ENCODE measurements around the gene STARD7. TPM values are rescaled to one million over a fixed set of nuclear protein-coding genes. Genes with fewer than 3 reads are reported as not detected.

The STARD7 gene
- total and polyA plus RNA-seq, 2 donors (not counting 3 experiments of a cell fraction or from before 2014, with no cell fraction given) = 61.2 to 132 TPM

DNA sequence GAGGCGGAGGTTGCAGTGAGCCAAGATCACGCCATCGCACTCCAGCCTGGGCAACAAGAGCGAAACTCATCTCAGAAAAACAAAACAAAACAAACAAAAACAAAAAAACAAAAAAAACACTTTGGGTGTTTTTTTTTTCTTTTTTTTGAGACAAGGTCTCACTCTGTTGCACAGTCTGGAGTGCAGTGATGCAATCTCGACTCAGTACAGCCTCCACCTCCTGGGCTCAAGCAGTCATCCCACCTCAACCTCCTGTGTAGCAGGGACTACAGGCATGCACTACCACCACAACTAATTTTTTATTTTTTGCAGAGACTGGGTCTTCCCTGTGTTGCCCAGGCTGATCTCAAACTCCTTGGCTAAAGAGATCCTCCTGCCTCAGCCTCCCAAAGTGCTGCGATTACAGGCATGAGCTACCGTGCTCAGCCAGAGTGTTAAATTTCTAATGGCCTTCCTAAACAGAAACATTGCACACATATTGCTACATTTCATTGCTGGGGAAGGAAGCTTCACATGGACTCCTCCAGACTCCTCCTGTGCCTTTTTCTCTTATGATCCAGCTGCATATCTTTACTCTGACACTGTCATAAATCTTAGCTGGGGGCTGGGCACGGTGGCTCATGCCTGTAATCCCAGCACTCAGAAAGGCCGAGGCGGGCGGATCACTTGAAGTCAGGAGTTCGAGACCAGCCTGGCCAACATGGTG is 19.7 kb downstream of the STARD7 start:
- DNase-seq (ENCODE audit: low read depth, low spot score) (no peak), FAIRE-seq (no peak)
- TF ChIP-seq MYC (IDR thresholded peaks at IDR 0.05; ENCODE audit: low read depth, low read length) (no peak), GATA2 (IDR thresholded peaks at IDR 0.05; ENCODE audit: insufficient read depth, insufficient read length, low read depth, low read length) (no peak), FOS (IDR thresholded peaks at IDR 0.05; ENCODE audit: borderline replicate concordance, insufficient read depth, low read length) (no peak), JUN (IDR thresholded peaks at IDR 0.05; ENCODE audit: borderline replicate concordance, insufficient read depth, insufficient read length, low read depth) (no peak), POLR2A (IDR thresholded peaks at IDR 0.05; ENCODE audit: low read depth, low read length) (no peak), EZH2 (IDR thresholded peaks at IDR 0.05; ENCODE audit: borderline replicate concordance, low read depth, low read length, severe bottlenecking) (no peak), POLR2AphosphoS5 (IDR thresholded peaks at IDR 0.05; ENCODE audit: insufficient read depth, low read depth, low read length) (no peak)
- TF ChIP-seq, protein P1, sequence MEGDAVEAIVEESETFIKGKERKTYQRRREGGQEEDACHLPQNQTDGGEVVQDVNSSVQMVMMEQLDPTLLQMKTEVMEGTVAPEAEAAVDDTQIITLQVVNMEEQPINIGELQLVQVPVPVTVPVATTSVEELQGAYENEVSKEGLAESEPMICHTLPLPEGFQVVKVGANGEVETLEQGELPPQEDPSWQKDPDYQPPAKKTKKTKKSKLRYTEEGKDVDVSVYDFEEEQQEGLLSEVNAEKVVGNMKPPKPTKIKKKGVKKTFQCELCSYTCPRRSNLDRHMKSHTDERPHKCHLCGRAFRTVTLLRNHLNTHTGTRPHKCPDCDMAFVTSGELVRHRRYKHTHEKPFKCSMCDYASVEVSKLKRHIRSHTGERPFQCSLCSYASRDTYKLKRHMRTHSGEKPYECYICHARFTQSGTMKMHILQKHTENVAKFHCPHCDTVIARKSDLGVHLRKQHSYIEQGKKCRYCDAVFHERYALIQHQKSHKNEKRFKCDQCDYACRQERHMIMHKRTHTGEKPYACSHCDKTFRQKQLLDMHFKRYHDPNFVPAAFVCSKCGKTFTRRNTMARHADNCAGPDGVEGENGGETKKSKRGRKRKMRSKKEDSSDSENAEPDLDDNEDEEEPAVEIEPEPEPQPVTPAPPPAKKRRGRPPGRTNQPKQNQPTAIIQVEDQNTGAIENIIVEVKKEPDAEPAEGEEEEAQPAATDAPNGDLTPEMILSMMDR (IDR thresholded peaks at IDR 0.05; ENCODE audit: extremely low read depth in 1 of 2, insufficient read depth in 1 of 2, low read depth in 1 of 2, low read length in 2 of 2) = no peak
- TF ChIP-seq, protein P2, sequence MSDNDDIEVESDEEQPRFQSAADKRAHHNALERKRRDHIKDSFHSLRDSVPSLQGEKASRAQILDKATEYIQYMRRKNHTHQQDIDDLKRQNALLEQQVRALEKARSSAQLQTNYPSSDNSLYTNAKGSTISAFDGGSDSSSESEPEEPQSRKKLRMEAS (IDR thresholded peaks at IDR 0.05; ENCODE audit: insufficient read depth, insufficient read length) = no peak
- Histone ChIP-seq H3K9me3 (replicated peaks; ENCODE audit: control insufficient read depth, insufficient read depth, low read length) (no peaks in the 10 kb centered on the region), H3K36me3 (ENCODE audit: control insufficient read depth in 2 of 2, extremely low read depth in 1 of 2, insufficient read depth in 2 of 2, low read length in 2 of 2) (peaks cover 23 to 52% of the 10 kb centered on the region in 2 experiments), H3K4me1 (ENCODE audit: control insufficient read depth, extremely low read depth, insufficient read depth, low read length) (no peaks in the 10 kb centered on the region), H3K9me1 (replicated peaks; ENCODE audit: control insufficient read depth, extremely low read depth, insufficient read depth, low read length) (no peaks in the 10 kb centered on the region), H4K20me1 (replicated peaks; ENCODE audit: control insufficient read depth, extremely low read depth, insufficient read depth, low read length) (no peaks in the 10 kb centered on the region), H3K27ac (ENCODE audit: insufficient read depth, low read depth, low read length) (no peak overlapping the region), H3K27me3 (ENCODE audit: control insufficient read depth in 2 of 2, insufficient read depth in 2 of 2, low read length in 2 of 2) (no peaks in the 10 kb centered on the region), H3K4me3 (replicated peaks in 1 of 3; ENCODE audit: insufficient read depth in 1 of 3, low read depth in 1 of 3, low read length in 3 of 3) (no peak overlapping the region), H2AFZ (ENCODE audit: low read depth, low read length) (no peak overlapping the region), H3K9ac (replicated peaks; ENCODE audit: extremely low read depth, insufficient read depth, low read length) (no peak overlapping the region), H3K4me2 (ENCODE audit: insufficient read depth, low read length) (no peak overlapping the region), H3K79me2 (ENCODE audit: control insufficient read depth, insufficient read depth, low read length) (no peaks in the 10 kb centered on the region)
- ChIA-PET CTCF (interaction anchor here (1.8 kb wide), 1 partner anchor 14 kb away, joined by 6 read pairs; no protein-coding TSS in a partner anchor), POLR2A (no interaction called here)
- BruUV-seq (replicated peaks) = no TSS peak
- dilution Hi-C loops (cut with MboI; ENCODE audit: extremely low pct_ligation_motif_present, low sequenced_read_pairs) = no loop called here
- intact Hi-C loops (cut with micrococcal nuclease) = no loop called here
